GM18951 (cell line): ENCODE data around the gene ADK.
"Not testable (repeated sequence)": the region's sequence is repeated elsewhere in the genome, so short reads cannot be mapped to it uniquely, and the experiment has no call there.

Experiments
- POLR2A ChIP-seq: IDR thresholded peaks from 4 replicates; pipeline ENCODE4 v1.6.1; 2011; ENCODE audit warnings: mild to moderate bottlenecking; ENCODE audit not compliant: insufficient read length, insufficient read depth; ENCODE audit errors: extremely low read depth
- in situ Hi-C: fragments of 300-500 bp; cut with MboI; formaldehyde crosslinking; loops from one replicate; pipeline ENCODE4 v1.12.0; 2022; ENCODE audit warnings: low sequenced_read_pairs, mixed read lengths, inconsistent platforms; ENCODE audit not compliant: unreplicated experiment

Gene ADK

GRCh38 chr10:74328388-74328787 lies 177.4 kb downstream of the ADK start:
- no peak for TF ChIP-seq POLR2A
- in situ Hi-C loops: no loop called here

DNA sequence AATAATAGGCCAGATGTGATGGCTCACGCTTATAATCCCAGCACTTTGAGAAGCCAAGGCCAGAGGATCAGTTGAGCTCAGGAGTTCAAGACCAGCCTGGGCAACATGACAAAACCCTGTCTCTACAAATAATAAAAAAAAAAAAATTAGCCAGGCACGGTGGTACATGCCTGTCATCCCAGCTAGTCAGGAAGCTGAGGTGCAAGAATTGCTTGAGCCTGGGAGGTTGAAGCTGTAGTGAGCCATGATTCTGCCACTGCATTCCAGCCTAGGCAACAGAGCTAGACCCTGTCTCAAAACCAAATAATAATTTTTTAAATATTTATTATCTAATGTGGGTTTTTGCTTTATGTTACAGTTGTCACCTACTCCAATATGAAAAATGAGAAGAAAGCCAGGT lies 178.9 kb downstream of the ADK start:
- in situ Hi-C loops: no loop called here
- no peak for TF ChIP-seq POLR2A

- in situ Hi-C loops: no loop called here
- TF ChIP-seq POLR2A: no peak
These were observed 179.6 kb downstream of the ADK start for GRCh38 chr10:74330646-74331045.

DNA sequence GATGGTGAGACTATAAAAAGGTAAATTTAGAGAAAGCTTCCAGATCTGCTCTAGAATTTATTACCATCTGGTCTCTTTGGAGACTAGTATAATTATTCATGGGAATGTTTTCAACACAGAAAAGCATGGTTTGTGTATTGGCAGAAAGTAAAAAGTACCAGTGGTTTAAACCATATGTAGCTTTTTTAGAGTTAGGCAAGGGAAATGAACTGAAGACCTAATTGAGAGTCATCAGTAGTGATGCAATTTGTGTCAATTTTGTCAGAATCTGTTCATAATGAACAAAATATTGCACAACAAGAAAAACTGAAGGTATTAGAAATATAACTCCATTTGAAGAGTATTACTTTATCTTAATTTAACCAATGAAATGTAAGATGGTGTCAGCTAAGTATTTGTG lies 181.4 kb downstream of the ADK start:
- in situ Hi-C loops: no loop called here
- no peak for TF ChIP-seq POLR2A

DNA sequence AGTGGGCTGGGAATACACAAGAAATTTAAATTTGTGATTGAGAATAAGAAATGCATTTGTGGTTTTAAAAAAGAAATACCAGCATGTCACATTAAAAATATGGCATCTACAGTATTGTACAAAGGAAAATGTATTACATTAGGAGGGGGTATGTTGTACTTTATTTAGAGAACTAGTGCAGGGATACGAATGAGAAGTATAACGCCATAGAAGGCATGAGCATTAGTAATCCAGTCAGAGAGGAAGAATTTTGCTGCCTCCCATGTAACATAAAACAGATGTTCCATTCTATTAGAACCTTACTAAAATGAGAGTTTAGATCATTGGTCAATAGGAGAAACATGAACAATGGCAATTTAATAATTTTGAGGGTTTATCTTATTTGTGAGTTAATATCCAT lies 182.2 kb downstream of the ADK start:
- in situ Hi-C loops: no loop called here
- TF ChIP-seq POLR2A: no peak

DNA sequence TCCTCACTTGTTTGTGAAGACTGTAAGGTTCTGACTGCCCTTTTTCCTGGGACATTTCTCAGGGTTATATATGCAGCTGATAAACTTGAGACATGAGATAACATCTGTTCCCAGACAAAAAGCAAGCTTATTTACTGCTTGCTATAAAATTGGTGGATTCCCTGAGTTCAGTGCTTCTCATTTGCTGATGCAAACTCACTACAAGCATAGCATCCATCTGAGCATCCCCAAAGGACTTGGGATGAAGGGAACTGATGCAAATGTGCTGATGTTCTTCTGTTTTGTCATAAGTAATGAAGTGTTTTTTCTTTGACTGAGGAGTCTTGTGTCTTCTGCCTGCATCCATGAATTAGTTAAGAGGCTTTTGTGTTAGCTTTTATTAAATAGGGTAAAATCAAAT lies 183.2 kb downstream of the ADK start:
- TF ChIP-seq POLR2A: no peak
- in situ Hi-C loops: no loop called here

DNA sequence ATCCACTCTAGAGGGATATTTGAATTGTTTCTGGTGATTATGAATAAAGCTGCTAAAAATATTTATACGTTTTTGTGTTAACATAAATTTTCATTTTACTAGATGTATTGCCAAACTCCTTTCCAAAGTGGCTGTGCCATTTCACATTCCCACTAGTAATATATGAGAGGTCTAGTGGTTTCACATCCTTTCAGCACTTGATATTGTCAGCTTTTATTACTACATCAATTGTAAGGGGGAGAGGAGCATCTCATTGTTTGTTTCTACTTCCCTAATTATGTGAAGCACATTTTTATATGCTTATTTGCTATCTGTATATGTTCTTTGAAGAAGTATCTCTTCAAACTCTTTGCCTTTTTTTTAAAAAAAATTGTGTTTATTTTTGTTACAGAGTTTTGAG lies 184.5 kb downstream of the ADK start:
- TF ChIP-seq POLR2A: no peak
- in situ Hi-C loops: no loop called here

DNA sequence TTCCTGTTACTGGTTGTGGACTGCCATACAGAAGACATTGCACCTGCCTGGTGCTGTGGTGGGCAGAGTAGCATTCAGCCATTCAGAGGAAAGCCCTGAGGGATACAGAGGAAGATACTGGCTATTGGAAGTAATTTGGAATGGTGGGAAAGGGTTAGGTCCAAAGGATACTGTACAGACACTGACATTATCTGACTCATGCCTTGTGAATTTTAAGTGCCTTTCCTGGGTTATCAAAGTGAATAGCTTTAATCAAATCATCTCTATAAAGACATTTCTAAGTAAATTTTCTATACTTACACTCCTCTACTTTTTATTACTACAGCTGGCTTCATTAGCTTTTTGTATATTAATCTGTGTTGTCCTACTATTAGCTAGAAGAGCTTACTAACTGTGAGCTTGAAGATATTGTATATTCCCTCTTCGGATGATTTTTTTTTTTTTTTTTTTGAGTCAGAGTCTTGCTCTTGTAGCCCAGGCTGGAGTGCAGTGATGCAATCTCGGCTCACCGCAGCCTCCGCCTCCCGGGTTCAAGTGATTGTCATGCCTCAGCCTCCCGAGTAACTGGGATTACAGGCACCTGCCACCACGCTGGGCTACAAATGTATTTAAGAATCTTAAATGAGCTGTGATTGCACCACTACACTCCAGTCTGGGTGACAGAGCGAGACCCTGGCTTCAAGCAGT lies 186.5 kb downstream of the ADK start:
- in situ Hi-C loops: no loop called here
- TF ChIP-seq POLR2A: no peak

GRCh38 chr10:74342991-74343390 lies 192.0 kb downstream of the ADK start:
- in situ Hi-C loops: no loop called here
- no peak for TF ChIP-seq POLR2A

GRCh38 chr10:74343804-74344203 lies 192.8 kb downstream of the ADK start:
- in situ Hi-C loops: no loop called here
- TF ChIP-seq POLR2A: no peak

DNA sequence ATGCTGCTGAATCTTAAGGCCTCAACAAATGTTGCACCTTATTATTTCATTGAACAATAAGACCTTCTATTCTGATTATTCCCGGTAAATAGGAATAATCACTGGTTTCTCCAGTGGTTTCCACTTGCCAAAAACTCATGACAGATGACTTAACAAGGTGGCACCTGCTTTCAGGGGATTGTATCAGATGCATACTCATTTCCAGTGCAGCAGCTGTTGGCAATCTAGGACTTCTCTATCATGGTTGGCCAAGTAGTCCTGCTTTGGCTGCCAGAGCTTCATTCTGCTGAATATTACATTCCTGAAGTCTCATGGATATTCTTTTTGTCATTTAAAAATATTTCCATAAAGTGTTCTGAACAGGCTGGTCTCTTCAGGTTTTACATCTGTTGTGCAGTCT lies 193.3 kb downstream of the ADK start:
- TF ChIP-seq POLR2A: no peak
- in situ Hi-C loops: no loop called here

GRCh38 chr10:74347522-74347921 lies 196.5 kb downstream of the ADK start:
- TF ChIP-seq POLR2A: no peak
- in situ Hi-C loops: no loop called here

- in situ Hi-C loops: not testable (repeated sequence)
These were observed 202.0 kb downstream of the ADK start for GRCh38 chr10:74353021-74353420.

GRCh38 chr10:74361678-74362077 lies 210.7 kb downstream of the ADK start:
- in situ Hi-C loops: no loop called here
- TF ChIP-seq POLR2A: no peak

GRCh38 chr10:74363727-74364126 lies 212.7 kb downstream of the ADK start:
- in situ Hi-C loops: no loop called here

More at GRCh38 chr10:74363727-74364126, 212.7 kb downstream of the ADK start:
- no peak for TF ChIP-seq POLR2A
